Nephron progenitor cell (in vitro differentiated cells): Measurements from ENCODE around the gene PMAIP1.
"Not testable (repeated sequence)": the region's sequence is repeated elsewhere in the genome, so short reads cannot be mapped to it uniquely, and the experiment has no call there.

Source experiments
- DNase-seq: peaks from one replicate; pipeline ENCODE4 v3.0.0; 2021
- H3K27ac Mint-ChIP-seq: 2 replicates; pipeline ENCODE4 v1.8.0; 2021; ENCODE audit warnings: mild to moderate bottlenecking, moderate library complexity, mixed read lengths
- H3K27me3 Mint-ChIP-seq: 2 replicates; pipeline ENCODE4 v1.8.0; 2021; ENCODE audit warnings: mild to moderate bottlenecking, low read depth, mixed read lengths; ENCODE audit not compliant: poor library complexity
- H3K36me3 Mint-ChIP-seq: 2 replicates; pipeline ENCODE4 v1.8.0; 2021; ENCODE audit warnings: low read depth, mixed read lengths
- H3K4me1 Mint-ChIP-seq: 2 replicates; pipeline ENCODE4 v1.8.0; 2021; ENCODE audit warnings: mixed read lengths
- H3K4me3 Mint-ChIP-seq: 2 replicates; pipeline ENCODE4 v1.8.0; 2021; ENCODE audit warnings: mild to moderate bottlenecking, moderate library complexity, mixed read lengths
- H3K9me3 Mint-ChIP-seq: 2 replicates; pipeline ENCODE4 v1.8.0; 2021; ENCODE audit warnings: mild to moderate bottlenecking, moderate library complexity, mixed read lengths
- CTCF ChIP-seq: fragments of 200-600 bp; sonication (generic); IDR thresholded peaks from 2 replicates; pipeline ENCODE4 v1.5.0; 2021; ENCODE audit warnings: antibody characterized with exemption

Gene PMAIP1

GRCh38 chr18:59899298-59900221 lies at the start of gene PMAIP1:
Gene PMAIP1 (plus strand): TSS chr18:59899996. CDS start chr18:59900178, 182 bp downstream.
- H3K27ac Mint-ChIP-seq = peak within 1 kb of the TSS; percentile 77
- peaks cover 13% of the 10 kb centered on the region for H3K36me3 Mint-ChIP-seq
- peaks cover 71% of the 10 kb centered on the region for H3K27me3 Mint-ChIP-seq
- peak within 1 kb of the TSS; percentile 87 for H3K4me3 Mint-ChIP-seq
- TF ChIP-seq CTCF = no peak
- H3K4me1 Mint-ChIP-seq = peaks cover 41% of the 10 kb centered on the region
- H3K9me3 Mint-ChIP-seq = no peaks in the 10 kb centered on the region
- DNase-seq = peak; percentile 90

GRCh38 chr18:59851784-59852399 lies 47.9 kb upstream of the PMAIP1 start:
- Mint-ChIP-seq H3K4me3 (no peak overlapping the region), H3K27me3 (peaks cover 11% of the 10 kb centered on the region)

GRCh38 chr18:59852548-59852947 lies 47.2 kb upstream of the PMAIP1 start:
- Mint-ChIP-seq H3K36me3 (no peaks in the 10 kb centered on the region), H3K4me1 (peaks cover 17% of the 10 kb centered on the region), H3K27ac (no peak overlapping the region), H3K27me3 (peaks cover 11% of the 10 kb centered on the region), H3K4me3 (no peak overlapping the region), H3K9me3 (no peaks in the 10 kb centered on the region)
- no peak for TF ChIP-seq CTCF
- DNase-seq = no peak

More at GRCh38 chr18:59851784-59852399, 47.9 kb upstream of the PMAIP1 start:
- H3K4me1 Mint-ChIP-seq = peaks cover 18% of the 10 kb centered on the region
- DNase-seq = no peak
- TF ChIP-seq CTCF = no peak
- no peak overlapping the region for H3K27ac Mint-ChIP-seq
- no peaks in the 10 kb centered on the region for H3K36me3 Mint-ChIP-seq
- no peaks in the 10 kb centered on the region for H3K9me3 Mint-ChIP-seq

GRCh38 chr18:59853380-59853779 lies 46.4 kb upstream of the PMAIP1 start:
- H3K4me3 Mint-ChIP-seq = no peak overlapping the region
- no peak for TF ChIP-seq CTCF
- no peaks in the 10 kb centered on the region for H3K9me3 Mint-ChIP-seq
- H3K4me1 Mint-ChIP-seq = peaks cover 10% of the 10 kb centered on the region
- H3K27me3 Mint-ChIP-seq = peaks cover 7% of the 10 kb centered on the region
- H3K27ac Mint-ChIP-seq = no peak overlapping the region
- H3K36me3 Mint-ChIP-seq = no peaks in the 10 kb centered on the region
- DNase-seq = no peak

- not testable (repeated sequence) for H3K4me3 Mint-ChIP-seq, H3K9me3 Mint-ChIP-seq, H3K27ac Mint-ChIP-seq, H3K27me3 Mint-ChIP-seq, DNase-seq, H3K36me3 Mint-ChIP-seq
- H3K4me1 Mint-ChIP-seq = peaks cover 10% of the 10 kb centered on the region
These were observed 45.8 kb upstream of the PMAIP1 start for GRCh38 chr18:59853988-59854387.

GRCh38 chr18:59861009-59861408 lies 38.8 kb upstream of the PMAIP1 start:
- Mint-ChIP-seq H3K27me3 (peaks cover 13% of the 10 kb centered on the region), H3K27ac (no peak overlapping the region), H3K9me3 (no peaks in the 10 kb centered on the region), H3K4me1 (peaks cover 14% of the 10 kb centered on the region), H3K4me3 (no peak overlapping the region), H3K36me3 (no peaks in the 10 kb centered on the region)
- no peak for DNase-seq
- no peak for TF ChIP-seq CTCF
